22Rv1 (cell line): ENCODE data around the gene FGFR1OP2.

Experiments
- ZFX ChIP-seq: fragments of 450-650 bp; IDR thresholded peaks from 2 replicates; pipeline ENCODE4 v1.6.1; 2017; ENCODE audit warnings: antibody characterized with exemption, borderline replicate concordance
- TF ChIP-seq, protein P1 (sequence below): fragments of 450-650 bp; IDR thresholded peaks from 2 replicates; pipeline ENCODE4 v1.5.1; 2017; ENCODE audit warnings: mild to moderate bottlenecking

DNA sequence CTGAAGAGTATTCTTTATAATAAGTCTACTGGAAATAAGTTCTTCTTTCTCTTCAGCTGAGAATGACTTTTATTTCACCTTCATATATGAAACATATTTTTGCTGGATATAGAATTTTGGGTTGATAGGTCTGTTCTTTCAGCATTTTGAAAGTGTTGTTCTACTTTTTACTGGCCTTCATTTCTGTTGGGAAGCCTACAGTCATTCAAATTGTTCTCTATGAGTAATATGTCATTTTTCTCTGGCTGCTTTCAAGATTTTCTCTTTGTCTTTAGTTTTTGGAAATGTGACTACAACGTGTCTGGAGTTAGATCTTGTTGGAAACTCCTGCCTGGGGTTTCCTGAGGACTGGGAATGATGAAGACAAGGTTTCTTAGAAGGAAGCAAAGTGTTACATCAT lies 10.0 kb downstream of the FGFR1OP2 start:
- TF ChIP-seq, protein P1, sequence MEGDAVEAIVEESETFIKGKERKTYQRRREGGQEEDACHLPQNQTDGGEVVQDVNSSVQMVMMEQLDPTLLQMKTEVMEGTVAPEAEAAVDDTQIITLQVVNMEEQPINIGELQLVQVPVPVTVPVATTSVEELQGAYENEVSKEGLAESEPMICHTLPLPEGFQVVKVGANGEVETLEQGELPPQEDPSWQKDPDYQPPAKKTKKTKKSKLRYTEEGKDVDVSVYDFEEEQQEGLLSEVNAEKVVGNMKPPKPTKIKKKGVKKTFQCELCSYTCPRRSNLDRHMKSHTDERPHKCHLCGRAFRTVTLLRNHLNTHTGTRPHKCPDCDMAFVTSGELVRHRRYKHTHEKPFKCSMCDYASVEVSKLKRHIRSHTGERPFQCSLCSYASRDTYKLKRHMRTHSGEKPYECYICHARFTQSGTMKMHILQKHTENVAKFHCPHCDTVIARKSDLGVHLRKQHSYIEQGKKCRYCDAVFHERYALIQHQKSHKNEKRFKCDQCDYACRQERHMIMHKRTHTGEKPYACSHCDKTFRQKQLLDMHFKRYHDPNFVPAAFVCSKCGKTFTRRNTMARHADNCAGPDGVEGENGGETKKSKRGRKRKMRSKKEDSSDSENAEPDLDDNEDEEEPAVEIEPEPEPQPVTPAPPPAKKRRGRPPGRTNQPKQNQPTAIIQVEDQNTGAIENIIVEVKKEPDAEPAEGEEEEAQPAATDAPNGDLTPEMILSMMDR = no peak
- TF ChIP-seq ZFX = no peak
